ENCODE measurements around the gene USP53. TPM values are rescaled to one million over a fixed set of nuclear protein-coding genes. Genes with fewer than 3 reads are reported as not detected.
A peak's percentile ranks its signal among the peaks of the same experiment; 100 is the strongest.

Gene USP53
- total and polyA plus RNA-seq, 2 donors from 2014 or later: 8.4 to 59.9 TPM

- Histone ChIP-seq H3K27ac (ENCODE audit: low read depth in 2 of 2, low read length in 2 of 2) (no peak overlapping the region), H3K27me3 (ENCODE audit: control insufficient read depth, insufficient read depth, low read length) (no peaks in the 10 kb centered on the region), H3K4me1 (ENCODE audit: control insufficient read depth in 2 of 3, insufficient read depth in 2 of 3, low read depth in 1 of 3, low read length in 3 of 3) (peaks cover 0 to 7% (median 4%) of the 10 kb centered on the region in 3 donors), H3K36me3 (ENCODE audit: control insufficient read depth in 2 of 3, insufficient read depth in 3 of 3, low read length in 3 of 3) (peaks cover 0 to 6% (median 0%) of the 10 kb centered on the region in 3 donors), H3K4me3 (ENCODE audit: low read length in 3 of 3) (no peak overlapping the region), H3K9me3 (ENCODE audit: control insufficient read depth in 2 of 3, insufficient read depth in 1 of 3, low read length in 3 of 3) (no peaks in the 10 kb centered on the region), H3K9ac (ENCODE audit: low read length in 3 of 3) (no peak overlapping the region)
- FAIRE-seq (no peak), DNase-seq (no peak)
- TF ChIP-seq, protein P1, sequence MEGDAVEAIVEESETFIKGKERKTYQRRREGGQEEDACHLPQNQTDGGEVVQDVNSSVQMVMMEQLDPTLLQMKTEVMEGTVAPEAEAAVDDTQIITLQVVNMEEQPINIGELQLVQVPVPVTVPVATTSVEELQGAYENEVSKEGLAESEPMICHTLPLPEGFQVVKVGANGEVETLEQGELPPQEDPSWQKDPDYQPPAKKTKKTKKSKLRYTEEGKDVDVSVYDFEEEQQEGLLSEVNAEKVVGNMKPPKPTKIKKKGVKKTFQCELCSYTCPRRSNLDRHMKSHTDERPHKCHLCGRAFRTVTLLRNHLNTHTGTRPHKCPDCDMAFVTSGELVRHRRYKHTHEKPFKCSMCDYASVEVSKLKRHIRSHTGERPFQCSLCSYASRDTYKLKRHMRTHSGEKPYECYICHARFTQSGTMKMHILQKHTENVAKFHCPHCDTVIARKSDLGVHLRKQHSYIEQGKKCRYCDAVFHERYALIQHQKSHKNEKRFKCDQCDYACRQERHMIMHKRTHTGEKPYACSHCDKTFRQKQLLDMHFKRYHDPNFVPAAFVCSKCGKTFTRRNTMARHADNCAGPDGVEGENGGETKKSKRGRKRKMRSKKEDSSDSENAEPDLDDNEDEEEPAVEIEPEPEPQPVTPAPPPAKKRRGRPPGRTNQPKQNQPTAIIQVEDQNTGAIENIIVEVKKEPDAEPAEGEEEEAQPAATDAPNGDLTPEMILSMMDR (IDR thresholded peaks at IDR 0.05; ENCODE audit: borderline replicate concordance, extremely low read depth, insufficient read depth): no peak
- intact Hi-C loops (cut with DNase I): no loop called here
Measured at GRCh38 chr4:119231491-119231890, 19.0 kb downstream of the USP53 start.

DNA sequence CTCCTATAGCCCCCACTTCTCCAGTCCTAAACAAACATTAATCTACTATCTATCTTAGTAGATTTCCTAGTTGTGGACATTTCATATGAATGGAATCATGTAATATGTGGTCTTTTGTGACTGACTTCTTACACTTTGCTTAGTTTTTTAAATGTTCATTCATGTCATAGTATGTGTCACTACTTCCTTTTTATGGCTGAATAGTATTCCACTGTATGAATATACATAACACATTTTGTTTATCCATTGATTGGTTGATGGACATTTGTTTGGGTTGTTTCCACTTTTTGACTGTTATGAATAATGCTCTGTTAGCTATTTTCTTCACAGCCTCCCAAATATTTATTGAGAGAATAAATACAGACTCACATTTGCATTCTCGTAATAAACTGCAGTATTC is 19.8 kb downstream of the USP53 start:
- no peak for DNase-seq
- TF ChIP-seq, protein P1 (IDR thresholded peaks at IDR 0.05; ENCODE audit: borderline replicate concordance, extremely low read depth, insufficient read depth): no peak
- Histone ChIP-seq H3K4me1 (ENCODE audit: control insufficient read depth in 2 of 3, insufficient read depth in 2 of 3, low read depth in 1 of 3, low read length in 3 of 3) (peaks cover 0 to 7% (median 4%) of the 10 kb centered on the region in 3 donors), H3K4me3 (ENCODE audit: low read length in 3 of 3) (no peak overlapping the region), H3K27me3 (ENCODE audit: control insufficient read depth, insufficient read depth, low read length) (no peaks in the 10 kb centered on the region), H3K9ac (ENCODE audit: low read length in 3 of 3) (no peak overlapping the region), H3K9me3 (ENCODE audit: control insufficient read depth in 2 of 3, insufficient read depth in 1 of 3, low read length in 3 of 3) (no peaks in the 10 kb centered on the region), H3K27ac (ENCODE audit: low read depth in 2 of 2, low read length in 2 of 2) (no peak overlapping the region), H3K36me3 (ENCODE audit: control insufficient read depth in 2 of 3, insufficient read depth in 3 of 3, low read length in 3 of 3) (peaks cover 0 to 6% (median 0%) of the 10 kb centered on the region in 3 donors)
- no peak for FAIRE-seq
- intact Hi-C loops (cut with DNase I): no loop called here

- DNase-seq (no peak), FAIRE-seq (peak; percentile 73)
- no peaks in the 10 kb centered on the region for H3K27me3 ChIP-seq (ENCODE audit: control insufficient read depth, insufficient read depth, low read length)
- H3K36me3 ChIP-seq (ENCODE audit: control insufficient read depth in 2 of 3, insufficient read depth in 3 of 3, low read length in 3 of 3): peaks cover 0 to 6% (median 0%) of the 10 kb centered on the region in 3 donors
- peaks cover 0 to 7% (median 4%) of the 10 kb centered on the region in 3 donors for H3K4me1 ChIP-seq (ENCODE audit: control insufficient read depth in 2 of 3, insufficient read depth in 2 of 3, low read depth in 1 of 3, low read length in 3 of 3)
- no peak overlapping the region for H3K9ac ChIP-seq (ENCODE audit: low read length in 3 of 3)
- TF ChIP-seq, protein P1 (IDR thresholded peaks at IDR 0.05; ENCODE audit: borderline replicate concordance, extremely low read depth, insufficient read depth): no peak
- no peaks in the 10 kb centered on the region for H3K9me3 ChIP-seq (ENCODE audit: control insufficient read depth in 2 of 3, insufficient read depth in 1 of 3, low read length in 3 of 3)
- intact Hi-C loops (cut with DNase I): no loop called here
- H3K27ac ChIP-seq (ENCODE audit: low read depth in 2 of 2, low read length in 2 of 2): no peak overlapping the region
- no peak overlapping the region for H3K4me3 ChIP-seq (ENCODE audit: low read length in 3 of 3)
Measured at GRCh38 chr4:119233191-119233590, 20.7 kb downstream of the USP53 start.

DNA sequence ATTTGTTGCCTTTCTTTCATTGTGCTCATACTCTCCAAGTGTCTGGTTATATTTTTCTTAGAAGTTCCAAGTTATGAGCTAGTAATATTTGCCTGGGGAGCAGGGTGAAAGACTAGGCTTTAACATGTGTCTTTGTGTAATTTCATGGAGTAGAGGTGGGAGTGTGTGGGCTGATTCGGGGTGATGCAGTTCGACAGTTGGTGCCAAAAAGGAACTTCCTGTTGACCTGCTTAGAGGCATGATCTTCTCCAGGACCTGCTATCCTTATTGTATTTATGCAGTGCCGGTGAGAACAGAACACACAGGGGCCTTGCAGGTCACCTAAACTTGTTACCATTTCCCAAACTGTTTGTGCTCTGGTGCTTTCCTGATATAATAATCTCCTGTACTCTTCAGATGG is 21.2 kb downstream of the USP53 start:
- intact Hi-C loops (cut with DNase I): no loop called here
- Histone ChIP-seq H3K9me3 (ENCODE audit: control insufficient read depth in 2 of 3, insufficient read depth in 1 of 3, low read length in 3 of 3) (no peaks in the 10 kb centered on the region), H3K9ac (ENCODE audit: low read length in 3 of 3) (no peak overlapping the region), H3K36me3 (ENCODE audit: control insufficient read depth in 2 of 3, insufficient read depth in 3 of 3, low read length in 3 of 3) (peaks cover 0 to 6% (median 0%) of the 10 kb centered on the region in 3 donors), H3K27ac (ENCODE audit: low read depth in 2 of 2, low read length in 2 of 2) (no peak overlapping the region), H3K4me1 (ENCODE audit: control insufficient read depth in 2 of 3, insufficient read depth in 2 of 3, low read depth in 1 of 3, low read length in 3 of 3) (peaks cover 0 to 7% (median 4%) of the 10 kb centered on the region in 3 donors), H3K4me3 (ENCODE audit: low read length in 3 of 3) (no peak overlapping the region), H3K27me3 (ENCODE audit: control insufficient read depth, insufficient read depth, low read length) (no peaks in the 10 kb centered on the region)
- TF ChIP-seq, protein P1 (IDR thresholded peaks at IDR 0.05; ENCODE audit: borderline replicate concordance, extremely low read depth, insufficient read depth): no peak
- DNase-seq (no peak), FAIRE-seq (no peak)

All from kidney (tissue), 14 donors.